Pons (tissue), 1 donor: ENCODE results near the gene ERMN.
"Not testable (repeated sequence)": the region's sequence is repeated elsewhere in the genome, so short reads cannot be mapped to it uniquely, and the experiment has no call there.

Experiments
- DNase-seq: peaks from one replicate; pipeline ENCODE4 v3.0.0-alpha.2; 2016; ENCODE audit warnings: low spot score

ERMN gene, protein sequence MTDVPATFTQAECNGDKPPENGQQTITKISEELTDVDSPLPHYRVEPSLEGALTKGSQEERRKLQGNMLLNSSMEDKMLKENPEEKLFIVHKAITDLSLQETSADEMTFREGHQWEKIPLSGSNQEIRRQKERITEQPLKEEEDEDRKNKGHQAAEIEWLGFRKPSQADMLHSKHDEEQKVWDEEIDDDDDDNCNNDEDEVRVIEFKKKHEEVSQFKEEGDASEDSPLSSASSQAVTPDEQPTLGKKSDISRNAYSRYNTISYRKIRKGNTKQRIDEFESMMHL

DNA sequence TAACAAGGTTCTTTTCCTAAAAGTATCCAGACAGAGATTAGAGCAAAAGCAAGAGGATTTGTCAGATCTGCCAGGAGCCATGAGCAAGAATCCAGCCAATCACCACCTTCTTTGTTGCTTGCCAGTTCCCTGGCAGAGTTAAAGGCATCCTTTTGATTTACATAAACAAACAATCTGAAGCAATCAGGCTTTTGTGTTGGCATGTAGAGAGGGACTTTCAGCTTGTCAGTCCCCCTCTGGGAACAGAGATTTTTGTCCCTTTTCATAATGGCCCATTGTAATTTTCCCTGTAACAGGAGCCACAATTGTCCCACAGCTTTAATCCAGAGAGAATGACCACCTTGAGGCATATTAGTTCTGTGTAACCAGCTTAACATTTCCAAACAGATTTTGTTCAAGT is at the start of gene ERMN:
ERMN (minus strand) TSS at position 39 of the 400 bp plus-strand sequence. CDS start 182 bp downstream, outside the sequence.
- DNase-seq = peak; percentile 100

DNA sequence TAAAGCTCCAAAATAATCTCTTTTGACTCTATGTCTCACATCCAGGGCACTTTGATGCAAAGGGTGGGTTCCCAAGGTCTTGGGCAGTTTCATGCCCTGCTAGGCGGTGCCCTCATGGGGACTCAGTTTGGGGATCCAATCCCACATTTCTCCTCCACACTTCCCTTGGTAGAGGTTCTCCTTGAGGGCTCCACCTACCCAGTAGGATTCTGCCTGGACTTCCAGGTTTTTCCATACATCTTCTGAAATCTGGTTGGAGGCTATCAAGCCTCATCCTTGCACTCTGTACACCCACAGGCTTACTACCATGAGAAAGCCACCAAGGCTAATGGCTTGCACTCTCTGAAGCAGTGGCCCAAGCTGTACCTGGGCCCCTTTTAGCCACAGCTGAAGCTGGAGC is 49.8 kb upstream of the ERMN start:
- no peak for DNase-seq

DNA sequence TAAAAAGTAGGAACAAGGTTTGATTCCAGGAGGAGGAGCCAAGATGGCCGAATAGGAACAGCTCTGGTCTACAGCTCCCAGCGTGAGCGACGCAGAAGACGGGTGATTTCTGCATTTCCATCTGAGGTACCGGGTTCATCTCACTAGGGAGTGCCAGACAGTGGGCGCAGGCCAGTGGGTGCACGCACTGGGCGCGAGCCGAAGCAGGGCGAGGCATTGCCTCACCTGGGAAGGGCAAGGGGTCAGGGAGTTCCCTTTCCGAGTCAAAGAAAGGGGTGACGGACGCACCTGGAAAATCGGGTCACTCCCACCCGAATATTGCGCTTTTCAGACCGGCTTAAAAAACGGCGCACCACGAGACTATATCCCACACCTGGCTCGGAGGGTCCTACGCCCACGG is 42.9 kb upstream of the ERMN start:
- DNase-seq = not testable (repeated sequence)

DNA sequence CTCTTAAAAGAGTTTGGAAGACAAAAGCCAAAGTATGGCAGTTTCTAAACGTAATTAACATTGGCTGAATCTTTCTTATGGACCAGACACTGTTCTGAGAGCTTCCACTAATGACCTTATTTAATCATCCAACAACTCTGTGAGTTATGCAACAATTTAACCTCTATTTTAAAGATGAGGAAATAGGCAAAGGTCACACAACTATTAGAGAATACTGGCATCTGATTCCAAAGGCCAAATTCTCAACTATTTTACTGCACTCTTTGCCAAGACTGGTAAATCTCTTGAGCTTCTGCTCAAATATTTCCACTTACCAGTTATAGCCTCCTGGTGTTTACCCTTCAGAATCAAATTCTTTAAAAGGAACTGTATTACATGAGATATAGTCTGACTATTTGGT is 42.1 kb upstream of the ERMN start:
- no peak for DNase-seq

DNA sequence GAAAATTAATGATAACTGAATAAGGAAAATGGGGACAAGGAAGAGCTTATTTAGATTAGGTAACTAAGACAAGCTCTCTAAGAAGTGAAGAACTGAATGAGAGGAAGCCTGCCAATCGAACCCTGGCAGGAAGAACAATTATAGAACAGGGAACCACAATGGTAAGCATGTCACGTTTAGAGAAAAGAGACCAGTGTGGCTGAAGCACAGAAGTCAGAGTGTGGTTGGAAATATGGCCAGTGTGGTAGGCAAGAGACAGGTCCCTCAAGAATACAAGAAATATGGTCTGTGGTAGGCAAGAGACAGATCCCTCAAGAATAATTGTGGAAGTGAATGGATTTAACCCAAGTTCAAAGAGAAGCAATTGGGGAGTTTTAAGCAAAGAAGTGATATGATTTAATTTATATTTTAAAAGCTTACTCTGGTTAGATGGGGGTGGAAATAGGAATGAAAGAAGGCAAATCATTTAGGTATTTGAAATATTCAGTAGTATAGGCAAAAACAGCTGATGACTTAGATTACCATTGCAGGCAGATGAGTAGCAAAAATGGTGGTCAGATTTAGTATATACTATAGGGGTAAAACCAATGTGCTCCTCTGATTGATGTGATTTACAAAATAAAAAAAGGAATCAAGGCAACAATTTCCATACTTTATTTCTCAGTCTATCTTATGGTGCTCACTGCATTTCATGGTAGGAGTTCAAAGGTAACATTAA is 38.8 kb upstream of the ERMN start:
- DNase-seq = no peak

DNA sequence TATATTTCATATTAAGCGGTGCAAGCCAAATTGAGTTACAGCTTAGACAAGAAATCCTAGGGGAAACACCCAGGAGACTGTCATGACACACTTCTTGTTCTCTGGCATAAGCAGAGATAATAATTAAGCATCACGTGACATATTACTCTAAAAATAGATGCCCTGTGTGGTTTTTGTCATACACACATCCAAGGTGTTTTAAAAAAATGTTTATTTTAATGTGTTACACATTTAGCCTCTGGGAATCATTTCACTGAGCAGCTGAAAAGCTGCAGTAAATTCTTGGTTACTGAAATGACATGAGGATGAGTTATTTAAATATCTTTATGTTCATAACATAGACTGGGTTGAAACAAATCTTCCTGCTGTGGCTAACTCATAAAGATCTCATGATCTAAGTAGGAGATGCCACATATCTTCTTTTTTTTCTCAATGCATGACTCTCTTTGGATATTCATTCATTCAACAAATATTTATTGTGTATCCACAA is 38.0 kb upstream of the ERMN start:
- DNase-seq = no peak

DNA sequence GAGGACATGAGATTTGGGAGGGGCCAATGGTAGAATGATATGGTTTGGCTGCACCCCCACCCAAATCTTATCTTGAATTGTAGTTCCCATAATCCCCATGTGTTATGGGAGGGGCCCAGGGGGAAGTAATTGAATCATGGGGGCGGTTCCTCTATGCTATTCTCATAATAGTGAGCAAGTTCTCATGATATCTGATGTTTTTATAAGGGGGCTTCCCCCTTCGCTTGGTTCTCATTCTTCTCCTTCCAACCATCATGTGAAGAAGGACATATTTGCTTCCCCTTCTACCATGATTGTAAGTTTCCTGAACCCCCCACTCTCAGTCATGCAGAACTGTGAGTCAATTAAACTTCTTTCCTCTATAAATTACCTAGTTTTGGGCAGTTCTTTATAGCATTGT is 37.0 kb upstream of the ERMN start:
- no peak for DNase-seq

DNA sequence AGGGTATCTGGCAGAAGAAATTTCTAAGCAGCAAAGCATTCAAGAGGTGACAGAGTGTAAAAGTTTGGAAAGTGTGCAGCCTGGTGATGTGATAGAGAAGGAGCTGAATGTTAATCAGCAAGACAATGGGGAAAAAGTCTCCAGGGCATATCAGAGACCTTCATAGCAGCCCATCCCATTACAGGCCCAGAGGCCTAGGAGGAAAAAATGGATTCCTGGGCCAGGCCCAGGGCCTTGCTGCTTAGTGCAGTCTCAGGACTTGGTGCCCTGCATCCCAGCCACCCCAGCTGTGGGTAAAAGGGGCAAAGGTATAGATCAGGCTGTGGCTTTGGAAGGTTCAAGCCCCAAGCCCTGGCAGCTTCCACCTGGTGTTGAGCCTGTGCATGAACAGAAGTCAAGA is 35.9 kb upstream of the ERMN start:
- DNase-seq = no peak

DNA sequence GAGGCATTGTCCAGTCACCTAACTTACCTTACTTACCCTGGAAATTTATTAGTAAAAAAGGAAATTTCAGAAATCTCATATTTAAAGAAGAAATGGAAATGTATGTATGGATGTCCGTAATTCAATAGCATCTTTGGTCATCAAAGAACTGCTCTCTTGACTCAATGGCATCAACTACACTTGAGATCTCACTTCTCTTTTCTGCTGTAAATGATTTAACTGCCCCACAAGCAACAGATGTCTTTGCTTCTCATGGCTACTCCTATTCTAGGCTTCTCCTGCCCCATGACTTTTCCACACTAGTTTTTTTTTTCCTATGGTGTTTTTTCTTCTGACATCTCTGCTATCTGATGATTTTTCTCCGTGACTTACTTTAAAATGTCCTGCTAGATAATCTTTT is 34.0 kb upstream of the ERMN start:
- DNase-seq = no peak

DNA sequence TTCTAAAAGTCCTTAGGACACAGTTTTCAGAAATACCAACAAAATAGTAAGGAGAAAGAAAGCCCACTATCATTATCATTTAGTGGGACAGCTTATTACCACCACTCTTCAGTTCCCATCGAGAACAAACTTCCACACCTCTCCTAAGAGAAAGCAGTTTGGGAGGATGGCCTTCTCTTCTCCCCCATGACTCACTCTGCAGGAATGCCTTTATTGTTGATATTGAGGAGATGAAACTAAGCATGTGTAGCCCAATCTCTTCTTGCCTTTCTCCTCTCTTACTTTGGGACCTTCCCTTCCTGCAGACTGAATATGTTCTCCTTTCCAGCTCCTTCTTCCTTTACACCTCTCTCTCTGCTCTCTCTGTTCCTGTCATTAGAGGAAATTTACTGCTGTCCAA is 30.0 kb upstream of the ERMN start:
- no peak for DNase-seq

DNA sequence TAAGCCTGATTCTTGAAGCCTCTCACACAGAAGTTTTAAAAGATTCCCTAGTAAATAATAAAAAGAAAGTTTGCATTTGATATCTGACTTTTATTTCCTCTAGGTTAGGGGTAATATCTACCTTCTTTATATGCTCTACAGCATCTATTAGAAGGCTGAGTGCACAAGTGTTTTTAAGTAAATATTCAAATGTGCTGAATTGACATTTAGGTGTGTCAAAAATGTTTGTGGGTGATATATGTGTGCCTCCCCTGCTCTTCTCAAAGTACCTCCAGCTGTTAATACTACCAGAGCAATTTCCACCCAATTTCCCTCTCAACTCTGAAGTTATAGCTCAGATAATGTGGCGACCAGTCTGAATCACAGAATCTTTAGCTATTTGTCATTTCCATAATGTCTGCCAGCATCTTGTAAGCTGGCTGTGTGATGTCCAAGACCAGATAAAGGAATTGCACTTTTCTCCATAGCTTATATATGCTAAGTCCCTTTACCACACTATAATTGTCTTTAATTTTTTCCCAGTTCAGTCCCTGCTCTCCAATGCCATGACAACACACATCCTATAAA is 24.4 kb upstream of the ERMN start:
- DNase-seq = no peak

DNA sequence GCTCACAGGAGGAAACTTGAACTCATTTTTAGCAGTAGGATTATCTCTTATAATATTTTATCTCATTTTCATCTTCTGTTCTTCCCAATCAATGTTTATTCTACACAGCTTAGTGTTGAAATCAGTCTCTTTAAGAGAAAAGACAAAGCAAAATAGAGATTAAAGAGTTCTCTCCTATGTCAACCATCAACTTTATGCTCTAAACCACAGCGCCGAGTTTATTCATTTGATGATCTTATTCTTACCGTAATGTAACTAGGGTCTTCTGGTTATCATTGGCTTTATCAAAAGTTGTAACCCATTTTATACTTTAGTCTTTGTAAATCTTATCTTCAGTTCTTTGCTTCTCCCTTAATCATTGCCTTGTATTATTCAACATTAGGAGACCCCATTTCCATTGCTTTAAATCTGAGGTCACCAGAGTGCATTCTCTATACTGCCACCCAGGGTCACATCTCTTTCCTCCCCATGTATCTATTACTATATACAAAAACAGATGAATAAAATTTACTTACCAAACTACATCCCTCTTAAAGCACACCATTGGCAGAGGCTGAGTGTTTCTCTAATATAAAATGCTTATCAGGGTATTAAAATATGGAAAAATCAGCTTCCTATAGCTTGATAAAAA is 22.8 kb upstream of the ERMN start:
- DNase-seq = no peak

DNA sequence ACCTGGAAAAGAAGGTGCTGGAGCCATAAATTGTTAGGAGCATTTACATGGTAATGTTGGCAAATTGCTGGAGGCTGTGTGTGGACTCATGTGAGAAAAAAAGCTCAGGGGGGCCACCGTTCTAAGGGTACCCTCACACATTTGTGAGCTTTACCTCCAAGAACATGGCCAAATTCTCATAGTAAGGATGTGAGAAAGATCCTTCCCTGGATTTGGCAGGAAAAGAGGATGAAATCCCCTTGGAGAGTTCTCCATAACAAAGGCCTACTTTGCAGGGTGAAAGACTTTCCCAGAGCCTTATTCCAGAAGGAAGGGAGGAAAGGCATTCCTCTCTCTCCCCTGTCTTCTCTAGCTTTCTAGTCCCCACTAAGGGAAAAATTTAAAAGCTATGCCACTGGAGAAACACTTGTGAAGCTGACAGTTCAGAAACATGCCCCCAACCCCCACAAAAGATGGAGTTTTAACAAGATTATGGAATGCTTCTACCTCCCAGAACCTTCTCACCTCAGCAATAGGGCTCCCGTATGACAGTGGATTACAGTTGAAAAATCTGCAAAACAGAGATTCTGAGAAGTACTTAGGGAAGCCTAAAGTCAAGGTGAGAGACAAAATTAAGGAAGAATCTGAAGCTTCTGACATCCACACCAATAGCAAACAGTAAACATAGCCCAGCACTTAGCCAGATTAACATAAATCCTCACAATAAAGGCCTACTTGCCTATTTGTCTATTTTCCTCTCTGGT is 20.2 kb upstream of the ERMN start:
- no peak for DNase-seq

DNA sequence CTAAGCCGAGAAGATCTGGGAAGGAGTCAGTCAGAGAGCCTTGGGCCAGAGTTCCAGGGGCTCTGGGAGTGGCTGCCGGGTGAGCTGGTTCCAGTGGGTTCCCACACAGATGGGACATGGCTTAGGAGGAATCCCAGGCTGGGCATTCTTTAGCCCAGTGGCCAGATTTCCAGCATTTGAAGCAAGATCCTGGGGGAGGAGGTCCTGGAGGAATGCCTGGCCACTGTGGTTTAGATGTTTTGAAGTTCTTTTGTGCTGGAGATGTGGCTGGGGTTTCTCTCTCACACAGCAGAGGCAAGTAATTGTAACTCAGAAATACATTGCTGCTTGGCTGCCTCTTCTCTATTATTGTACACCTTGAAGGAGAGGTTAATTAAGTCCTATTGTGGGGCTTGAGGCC is 15.8 kb upstream of the ERMN start:
- not testable (repeated sequence) for DNase-seq

DNA sequence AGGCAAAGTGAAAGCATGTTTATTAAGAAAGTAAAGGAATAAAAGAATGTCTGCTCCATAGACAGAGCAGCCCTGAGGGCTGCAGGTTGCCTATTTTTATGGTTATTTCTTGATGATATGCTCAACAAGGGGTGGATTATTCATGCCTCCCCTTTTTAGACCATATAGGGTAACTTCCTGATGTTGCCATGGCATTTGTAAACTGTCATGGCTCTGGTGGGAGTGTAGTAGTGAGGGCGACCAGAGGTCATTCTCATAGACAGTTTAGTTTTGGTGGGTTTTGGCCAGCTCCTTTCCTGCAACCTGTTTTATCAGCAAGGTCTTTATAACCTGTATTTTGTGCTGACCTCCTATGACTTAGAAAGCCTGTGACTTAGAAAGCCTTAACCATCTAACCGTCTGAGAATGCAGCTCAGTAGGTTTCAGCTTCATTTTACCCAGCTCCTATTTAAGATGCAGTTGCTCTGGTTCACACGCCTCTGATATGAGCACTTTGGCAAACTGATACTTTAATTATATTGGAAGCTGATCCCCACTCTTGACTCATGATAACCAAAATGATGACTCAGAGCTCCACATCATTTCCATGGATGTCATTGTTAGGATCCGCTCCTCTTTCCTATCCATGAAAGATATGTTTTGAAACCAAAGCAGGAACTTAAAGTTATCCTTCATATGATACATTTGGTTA is 14.5 kb upstream of the ERMN start:
- DNase-seq = no peak

DNA sequence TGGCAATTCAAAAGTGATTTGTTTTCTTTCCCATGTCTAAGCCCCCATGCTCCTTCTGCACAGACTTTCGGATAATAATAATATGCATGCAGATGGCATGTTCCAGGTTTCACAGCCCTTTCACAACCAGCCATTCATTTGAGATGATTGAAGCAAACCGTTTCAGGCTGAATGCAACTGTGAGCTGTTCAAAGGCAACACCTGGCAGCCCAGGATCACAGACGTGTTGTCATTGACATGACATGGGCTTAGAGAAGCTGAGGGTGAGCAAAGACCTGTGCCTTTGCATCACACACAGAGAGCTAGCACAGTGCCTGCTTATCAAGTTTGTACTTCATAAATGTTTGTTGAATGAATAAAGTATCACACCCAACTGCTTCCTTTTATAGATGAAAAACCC is 12.4 kb upstream of the ERMN start:
- no peak for DNase-seq

DNA sequence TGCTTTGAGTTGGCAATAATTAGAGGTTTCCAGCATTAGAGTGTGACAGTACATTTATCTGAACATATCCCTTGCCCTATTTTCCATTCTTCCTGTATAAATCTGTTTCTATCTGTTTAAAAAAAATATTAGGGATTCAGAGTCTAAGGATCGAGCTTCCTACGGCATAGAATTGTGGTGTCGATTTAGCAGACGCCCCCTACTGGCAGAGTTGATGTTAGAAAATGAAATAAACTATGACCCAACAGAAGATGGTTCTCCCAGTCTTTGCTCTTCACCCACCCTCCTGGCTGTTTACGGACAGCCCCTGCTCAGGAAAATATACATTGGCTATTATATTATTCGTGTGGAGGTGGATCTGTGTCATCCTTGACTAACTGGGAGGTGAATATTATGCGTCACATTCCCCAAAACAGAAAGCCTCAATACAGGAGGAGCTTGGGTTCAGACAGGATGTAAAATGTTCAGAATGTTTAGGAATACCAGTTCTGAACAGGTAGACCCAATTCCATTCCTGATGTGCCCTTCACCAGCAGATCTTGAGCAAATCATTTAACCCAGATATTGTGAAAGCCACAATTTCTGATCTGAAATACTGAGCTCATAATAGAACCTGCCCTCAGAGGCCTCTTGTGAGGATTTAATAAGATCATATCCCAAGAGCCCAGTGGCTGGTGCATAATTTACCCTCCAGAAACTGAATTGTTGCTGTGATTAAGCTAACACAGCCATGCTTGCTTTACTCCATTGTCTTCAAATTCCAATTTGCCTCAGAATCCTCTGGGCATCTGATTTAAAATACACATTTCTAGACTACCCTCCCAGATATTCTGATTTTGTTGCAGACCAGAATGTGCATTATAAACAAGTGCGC is 10.8 kb upstream of the ERMN start:
- DNase-seq = peak; percentile 74

DNA sequence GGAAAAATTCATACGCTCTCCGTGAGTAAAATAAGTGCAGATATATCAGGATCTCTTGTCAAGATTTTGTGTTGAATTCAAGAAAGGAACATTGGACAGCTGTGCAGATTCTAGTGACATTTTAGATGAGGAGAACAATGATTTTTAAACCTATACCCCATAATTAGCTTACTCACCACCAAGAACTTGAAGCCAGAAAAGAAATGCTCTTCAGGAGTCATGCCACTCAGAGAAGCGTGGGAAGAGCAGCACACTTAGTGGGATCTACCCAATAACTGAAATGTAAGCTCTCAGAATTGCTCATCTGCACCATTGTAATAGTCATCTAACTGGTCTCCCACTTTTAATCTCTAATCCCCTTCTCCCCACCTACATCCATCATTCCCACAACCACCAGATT is 9.2 kb upstream of the ERMN start:
- DNase-seq = peak; percentile 34

DNA sequence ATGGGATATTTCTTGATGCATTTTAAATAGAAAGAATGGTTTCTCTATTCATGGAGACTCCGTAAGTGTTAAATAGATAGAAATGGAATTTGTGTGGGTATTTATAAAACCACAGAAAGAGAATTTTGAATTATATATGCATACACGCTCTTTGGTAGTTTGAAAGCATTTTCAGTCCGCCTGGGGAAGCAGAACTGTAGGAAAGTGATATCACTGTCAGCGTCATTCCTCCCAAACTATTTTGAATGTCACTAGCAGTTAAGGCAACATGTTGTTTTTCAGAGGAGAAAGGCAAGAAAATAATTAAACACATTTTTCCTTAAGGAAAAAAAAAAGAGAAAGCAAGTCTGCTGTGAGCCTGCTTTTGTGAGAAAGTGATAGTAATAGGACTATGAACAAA is 8.7 kb upstream of the ERMN start:
- DNase-seq = peak; percentile 67

DNA sequence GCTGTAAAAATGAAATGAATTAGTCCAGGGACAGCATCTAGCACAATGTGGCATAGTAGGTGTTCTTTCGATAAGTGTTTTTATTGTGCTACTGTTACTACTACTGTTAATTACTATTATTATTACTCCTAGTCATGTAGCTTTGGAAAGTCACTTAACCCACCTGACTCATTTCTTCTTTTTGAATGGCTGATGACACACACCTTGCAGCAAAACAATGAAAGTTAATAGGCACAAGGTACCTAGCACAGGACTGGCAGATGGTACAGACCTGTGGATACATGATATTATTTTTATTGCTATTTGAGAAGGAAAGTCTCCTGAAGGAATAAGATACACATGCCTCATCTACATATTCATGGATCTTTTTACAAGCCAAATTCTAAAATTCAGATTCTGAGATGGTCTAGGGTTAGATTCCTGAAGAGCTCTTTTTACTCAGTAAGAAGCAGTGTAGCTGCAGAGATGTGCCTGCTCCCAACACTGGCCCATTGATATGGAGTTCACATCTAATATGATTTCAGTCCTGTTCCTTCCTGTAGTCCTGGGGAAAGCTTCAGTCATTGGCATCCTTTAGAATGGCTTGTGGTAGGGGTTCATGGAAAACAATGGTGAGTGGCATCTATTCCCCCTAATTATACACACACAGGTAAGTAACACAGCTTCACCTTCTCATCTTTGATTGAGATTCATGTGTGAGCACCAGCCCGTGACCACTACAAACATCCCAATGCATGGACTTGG is 7.9 kb upstream of the ERMN start:
- DNase-seq = peak; percentile 51
